ENCODE data around the gene AQP11. TPM values are rescaled to one million over a fixed set of nuclear protein-coding genes. Genes with fewer than 3 reads are reported as not detected.

Gene AQP11
- total RNA-seq, 1 donor from 2014 or later = 3.8 TPM

DNA sequence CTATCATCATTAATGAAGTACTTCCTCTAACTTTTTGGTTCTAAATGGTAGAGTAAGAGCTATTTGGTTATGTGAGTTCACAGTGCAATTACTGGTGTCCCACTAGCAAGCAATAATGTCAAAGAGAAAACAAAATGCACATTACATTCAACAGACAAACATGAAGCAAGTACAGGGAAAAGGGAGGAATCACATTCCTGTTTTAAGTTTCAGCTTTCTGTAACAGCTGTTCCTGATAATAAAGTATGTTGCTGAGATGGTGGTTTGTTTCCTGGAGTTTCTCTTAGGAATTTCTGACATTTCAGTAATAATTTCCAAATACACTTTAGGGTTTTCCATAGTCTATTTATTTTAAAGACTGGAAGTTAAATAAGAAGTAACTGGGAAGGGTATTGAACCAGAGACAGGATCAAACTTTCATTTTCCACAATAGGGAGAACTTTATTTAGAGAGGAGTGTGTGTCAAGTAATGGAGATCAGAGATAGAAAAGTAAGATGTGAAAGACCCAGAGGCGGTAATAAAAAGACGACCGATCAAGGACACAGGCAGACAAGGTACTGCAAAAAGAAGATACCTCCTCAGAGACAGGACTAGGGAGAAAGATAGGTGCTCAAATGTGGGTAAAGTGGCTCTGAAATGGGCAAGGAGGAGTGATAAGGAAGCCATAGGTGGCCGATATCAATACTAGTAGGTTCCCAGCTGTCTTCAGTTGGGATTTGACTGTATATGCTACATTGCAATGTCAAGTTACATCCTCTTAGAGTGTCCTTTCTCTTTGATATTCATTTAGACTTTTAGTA, 68.7 kb downstream of the AQP11 start:
- peak; percentile 5 for DNase-seq (ENCODE audit: low read depth)

Other genes with a start within 250 kb of the AQP11 start
- 16.0 and 30.0 TPM in 2 replicates for gene PAK1, start 115.9 kb upstream of the AQP11 start, total RNA-seq
- 132 and 183 TPM in 2 replicates for gene CLNS1A, start 47.8 kb downstream of the AQP11 start, total RNA-seq
- 18.1 and 74.2 TPM in 2 replicates for gene RSF1, start 230.8 kb downstream of the AQP11 start, total RNA-seq
- 22.6 and 26.2 TPM in 2 replicates for gene AAMDC, start 231.2 kb downstream of the AQP11 start, total RNA-seq